GM12878 (cell line): Measurements from ENCODE around the gene POMT1. TPM values are rescaled to one million over a fixed set of nuclear protein-coding genes. Genes with fewer than 3 reads are reported as not detected.

ENCODE experiments used
- ATAC-seq: fragments of 200-7000 bp; cut with Tn5 transposase; 3 replicates; pipeline ENCODE4 v1.9.1; 2020; ENCODE audit warnings: mild to moderate bottlenecking, moderate library complexity
- BruUV-seq: library from RNA; stranded (reverse); fragments of 400-500 nt; replicated peaks from 2 replicates; lab custom pipeline; 2021; lab: Mats Ljungman, UMichigan
- CTCF ChIA-PET: fragments of 300-600 bp; sonication (Branson Sonifier 250); formaldehyde crosslinking; extraction: SDS; loops from one replicate; lab custom pipeline; 2021; ENCODE audit warnings: inconsistent platforms; lab: Yijun Ruan, JAX
- POLR2A ChIA-PET: fragments of 350-600 bp; formaldehyde crosslinking; extraction: SDS; loops from one replicate; lab custom pipeline; 2021; ENCODE audit warnings: inconsistent platforms; lab: Charles Lee
- RAD21 ChIA-PET: fragments of 300-600 bp; sonication (Branson Sonifier 250); formaldehyde crosslinking; loops from one replicate; lab custom pipeline; 2023; ENCODE audit warnings: antibody characterized with exemption; ENCODE audit not compliant: unreplicated experiment; lab: Charles Lee
- SMC1A ChIA-PET: fragments of 300-600 bp; sonication (Branson Sonifier 250); formaldehyde crosslinking; loops from one replicate; lab custom pipeline; 2023; ENCODE audit not compliant: unreplicated experiment, uncharacterized antibody; lab: Charles Lee
- DNase-seq: peaks from one replicate; pipeline ENCODE4 v3.0.0-alpha.2; 2011; ENCODE audit warnings: low read depth, low spot score
- FAIRE-seq: peaks from 3 replicates; lab custom pipeline; 2011; peaks lifted over from hg19 to GRCh38; lab: Jason Lieb, UNC
- H2AFZ ChIP-seq: 2 replicates; pipeline ENCODE4 v1.6.0; 2011; ENCODE audit warnings: low read depth, low read length, control low read depth; ENCODE audit not compliant: control insufficient read depth
- H3K27ac ChIP-seq: 2 replicates; pipeline ENCODE4 v1.5.1; 2011; ENCODE audit warnings: control low read depth; ENCODE audit not compliant: control insufficient read depth, insufficient read depth
- H3K27me3 ChIP-seq, 2 experiments: replicated peaks in 1 of 2; 2 replicates each; pipeline versions ENCODE4 v1.6.0 to v1.6.1; 2011; ENCODE audit warnings: low read length in 1 of 2; ENCODE audit not compliant: control insufficient read depth in 2 of 2, insufficient read depth in 2 of 2
- H3K36me3 ChIP-seq, 2 experiments: 2 replicates each; pipeline ENCODE4 v1.5.1; 2011; ENCODE audit warnings: low read length in 1 of 2; ENCODE audit not compliant: control insufficient read depth in 2 of 2, insufficient read depth in 2 of 2
- H3K4me1 ChIP-seq: 2 replicates; pipeline ENCODE4 v1.6.1; 2011; ENCODE audit warnings: mild to moderate bottlenecking, low read length, moderate library complexity, mixed read lengths; ENCODE audit not compliant: control insufficient read depth, insufficient read depth
- H3K4me2 ChIP-seq: 2 replicates; pipeline ENCODE4 v1.6.0; 2011; ENCODE audit warnings: control low read depth; ENCODE audit not compliant: control insufficient read depth, insufficient read depth
- H3K4me3 ChIP-seq: fragments of 200-600 bp; sonication (generic); 2 replicates; pipeline ENCODE4 v1.5.1; 2016
- H3K79me2 ChIP-seq: 2 replicates; pipeline ENCODE4 v1.6.0; 2011; ENCODE audit warnings: low read length; ENCODE audit not compliant: control insufficient read depth, insufficient read depth
- H3K9ac ChIP-seq: 2 replicates; pipeline ENCODE4 v1.8.0; 2011; ENCODE audit warnings: low read length, control low read depth, mixed read lengths; ENCODE audit not compliant: control insufficient read depth, insufficient read depth
- H3K9me3 ChIP-seq: replicated peaks from 3 replicates; pipeline ENCODE4 v1.5.1; 2011; ENCODE audit warnings: mild to moderate bottlenecking, low read length; ENCODE audit not compliant: control insufficient read depth, insufficient read depth
- H4K20me1 ChIP-seq: 2 replicates; pipeline ENCODE4 v1.6.0; 2011; ENCODE audit not compliant: control insufficient read depth, insufficient read depth
- BACH1 ChIP-seq: fragments of 450-650 bp; IDR thresholded peaks from 2 replicates; pipeline ENCODE4 v1.6.1; 2017; ENCODE audit warnings: mild to moderate bottlenecking, borderline replicate concordance
- CBFB ChIP-seq: IDR thresholded peaks from 2 replicates; pipeline ENCODE4 v1.6.1; 2016; ENCODE audit warnings: antibody characterized with exemption, low read depth
- CBX5 ChIP-seq: sonication (generic); IDR thresholded peaks from 2 replicates; pipeline ENCODE4 v1.6.1; 2016; ENCODE audit warnings: low read depth, moderate library complexity, mild to moderate bottlenecking, inconsistent platforms
- FOXK2 ChIP-seq: fragments of 450-650 bp; IDR thresholded peaks from 2 replicates; pipeline ENCODE4 v1.6.1; 2017; ENCODE audit warnings: mild to moderate bottlenecking, moderate library complexity
- HCFC1 ChIP-seq: fragments of 150-350 bp; IDR thresholded peaks from 2 replicates; pipeline ENCODE4 v1.6.1; 2014; ENCODE audit warnings: low read length
- MXI1 ChIP-seq: fragments of 150-350 bp; IDR thresholded peaks from 2 replicates; pipeline ENCODE4 v1.6.1; 2011; ENCODE audit warnings: low read depth, mild to moderate bottlenecking, inconsistent platforms, low read length, improper control_type of control experiment
- RAD21 ChIP-seq: IDR thresholded peaks from 2 replicates; pipeline ENCODE4 v1.6.1; 2011; ENCODE audit warnings: mild to moderate bottlenecking, low read depth, low read length, moderate library complexity; ENCODE audit not compliant: insufficient read depth
- RAD51 ChIP-seq: fragments of 450-650 bp; IDR thresholded peaks from 2 replicates; pipeline ENCODE4 v1.6.1; 2016; ENCODE audit warnings: moderate library complexity, mild to moderate bottlenecking, inconsistent platforms
- RCOR1 ChIP-seq: conservative IDR thresholded peaks from 2 replicates; pipeline ENCODE4 v1.6.1; 2012; ENCODE audit warnings: low read depth, low read length, improper control_type of control experiment
- SMARCA5 ChIP-seq: fragments of 450-650 bp; IDR thresholded peaks from 2 replicates; pipeline ENCODE4 v1.6.1; 2017; ENCODE audit warnings: mild to moderate bottlenecking
- SPI1 ChIP-seq: IDR thresholded peaks from 2 replicates; pipeline ENCODE4 v1.6.1; 2011; ENCODE audit warnings: low read depth, mild to moderate bottlenecking, low read length, moderate library complexity, borderline replicate concordance; ENCODE audit not compliant: insufficient read depth
- ZNF217 ChIP-seq: fragments of 450-650 bp; IDR thresholded peaks from 2 replicates; pipeline ENCODE4 v1.6.1; 2017; ENCODE audit warnings: antibody characterized with exemption, mild to moderate bottlenecking
- WGBS: methylation state at CpG from one replicate; pipeline ENCODE4 v1.1.6; 2016; ENCODE audit warnings: low lambda C conversion rate; ENCODE audit not compliant: insufficient replicate concordance, insufficient coverage; ENCODE audit errors: missing lambda C conversion rate; 5-methylcytosine and 5-hydroxymethylcytosine counted together
- in situ Hi-C: fragments of 300-500 bp; cut with MboI; formaldehyde crosslinking; loops from 9 replicates; pipeline ENCODE4 v1.14.3; 2018; ENCODE audit warnings: mixed read lengths
- intact Hi-C: fragments of 100-400 bp; cut with micrococcal nuclease; formaldehyde crosslinking; loops from one replicate; pipeline ENCODE4 v1.14.2; 2022; ENCODE audit not compliant: unreplicated experiment
- polyA plus RNA-seq, 11 experiments: library from polyadenylated mRNA; depleted of rRNA in 4 of 11; unstranded in 6 of 11; stranded (reverse) in 5 of 11; fragments of >200 nt; fragmentation: Nextera tagmentation in 4 of 11; fragmentation: Illumina TruSeq in 1 of 11; extraction: Ambion mirVana in 4 of 11; extraction: Trizol in 1 of 11; gene quantifications; 1 replicate in 1 of 11; 2 replicates in 10 of 11; pipeline versions ENCODE4 v1.2.1 to v1.2.3, GENCODE V29; 2011 to 2016; ENCODE audit warnings: inconsistent platforms in 2 of 11, missing spikeins in 2 of 11, low read depth in 1 of 11
- total RNA-seq, 4 experiments: library from RNA; depleted of rRNA in 3 of 4; stranded (reverse); fragments of >200 nt in 3 of 4; fragmentation: Illumina TruSeq in 1 of 4; extraction: Trizol in 1 of 4; gene quantifications; 2 replicates each; pipeline versions ENCODE4 v1.2.1 to v1.2.3, GENCODE V29; 2013 to 2021
- TF ChIP-seq, protein P1 (sequence below): fragments of 450-650 bp; formaldehyde crosslinking; IDR thresholded peaks from 2 replicates; pipeline ENCODE4 v1.5.0; 2022; ENCODE audit warnings: mild to moderate bottlenecking, missing genetic modification characterization
- TF ChIP-seq, protein P2 (sequence below): fragments of 450-650 bp; IDR thresholded peaks from 2 replicates; pipeline ENCODE4 v1.6.1; 2016; ENCODE audit warnings: mild to moderate bottlenecking
- TF ChIP-seq, protein P3 (sequence below): fragments of 450-650 bp; conservative IDR thresholded peaks from 2 replicates; pipeline ENCODE4 v1.6.1; 2017; ENCODE audit warnings: mild to moderate bottlenecking, moderate library complexity

The POMT1 gene
- total and polyA plus RNA-seq, 10 of the 15 experiments (the other 5 are each of a cell fraction or from before 2014, with no cell fraction given), result 1.2 to 19.2 (median 12.6) TPM

DNA sequence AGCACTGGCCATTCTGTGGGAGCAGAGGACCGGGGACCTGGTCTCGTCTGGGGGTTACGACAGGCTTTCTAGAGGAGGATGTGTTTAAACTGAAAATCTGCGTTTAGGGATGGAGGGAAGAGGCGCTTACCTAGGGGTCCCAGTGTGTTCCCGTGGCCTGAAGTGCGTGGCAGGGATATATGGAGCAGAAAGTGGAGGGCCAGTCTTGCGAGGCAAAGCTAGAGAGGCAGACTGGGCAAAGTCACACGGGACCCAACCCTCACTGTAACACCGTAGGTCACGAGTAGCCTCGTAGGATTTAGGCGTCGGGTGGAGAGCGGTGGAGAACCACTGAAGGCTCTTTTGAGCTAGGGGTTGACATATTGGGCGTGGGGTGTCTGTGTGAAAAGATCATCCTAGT, 32.8 kb upstream of the POMT1 start (continued):
- TF ChIP-seq, protein P1, sequence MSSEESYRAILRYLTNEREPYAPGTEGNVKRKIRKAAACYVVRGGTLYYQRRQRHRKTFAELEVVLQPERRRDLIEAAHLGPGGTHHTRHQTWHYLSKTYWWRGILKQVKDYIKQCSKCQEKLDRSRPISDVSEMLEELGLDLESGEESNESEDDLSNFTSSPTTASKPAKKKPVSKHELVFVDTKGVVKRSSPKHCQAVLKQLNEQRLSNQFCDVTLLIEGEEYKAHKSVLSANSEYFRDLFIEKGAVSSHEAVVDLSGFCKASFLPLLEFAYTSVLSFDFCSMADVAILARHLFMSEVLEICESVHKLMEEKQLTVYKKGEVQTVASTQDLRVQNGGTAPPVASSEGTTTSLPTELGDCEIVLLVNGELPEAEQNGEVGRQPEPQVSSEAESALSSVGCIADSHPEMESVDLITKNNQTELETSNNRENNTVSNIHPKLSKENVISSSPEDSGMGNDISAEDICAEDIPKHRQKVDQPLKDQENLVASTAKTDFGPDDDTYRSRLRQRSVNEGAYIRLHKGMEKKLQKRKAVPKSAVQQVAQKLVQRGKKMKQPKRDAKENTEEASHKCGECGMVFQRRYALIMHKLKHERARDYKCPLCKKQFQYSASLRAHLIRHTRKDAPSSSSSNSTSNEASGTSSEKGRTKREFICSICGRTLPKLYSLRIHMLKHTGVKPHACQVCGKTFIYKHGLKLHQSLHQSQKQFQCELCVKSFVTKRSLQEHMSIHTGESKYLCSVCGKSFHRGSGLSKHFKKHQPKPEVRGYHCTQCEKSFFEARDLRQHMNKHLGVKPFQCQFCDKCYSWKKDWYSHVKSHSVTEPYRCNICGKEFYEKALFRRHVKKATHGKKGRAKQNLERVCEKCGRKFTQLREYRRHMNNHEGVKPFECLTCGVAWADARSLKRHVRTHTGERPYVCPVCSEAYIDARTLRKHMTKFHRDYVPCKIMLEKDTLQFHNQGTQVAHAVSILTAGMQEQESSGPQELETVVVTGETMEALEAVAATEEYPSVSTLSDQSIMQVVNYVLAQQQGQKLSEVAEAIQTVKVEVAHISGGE (CRISPR knock-in tag), result no peak
- TF ChIP-seq RCOR1, result no peak
- no peak for TF ChIP-seq SPI1
- TF ChIP-seq HCFC1, result no peak
- no peak for TF ChIP-seq RAD21
- TF ChIP-seq BACH1, result no peak
- TF ChIP-seq, protein P2, sequence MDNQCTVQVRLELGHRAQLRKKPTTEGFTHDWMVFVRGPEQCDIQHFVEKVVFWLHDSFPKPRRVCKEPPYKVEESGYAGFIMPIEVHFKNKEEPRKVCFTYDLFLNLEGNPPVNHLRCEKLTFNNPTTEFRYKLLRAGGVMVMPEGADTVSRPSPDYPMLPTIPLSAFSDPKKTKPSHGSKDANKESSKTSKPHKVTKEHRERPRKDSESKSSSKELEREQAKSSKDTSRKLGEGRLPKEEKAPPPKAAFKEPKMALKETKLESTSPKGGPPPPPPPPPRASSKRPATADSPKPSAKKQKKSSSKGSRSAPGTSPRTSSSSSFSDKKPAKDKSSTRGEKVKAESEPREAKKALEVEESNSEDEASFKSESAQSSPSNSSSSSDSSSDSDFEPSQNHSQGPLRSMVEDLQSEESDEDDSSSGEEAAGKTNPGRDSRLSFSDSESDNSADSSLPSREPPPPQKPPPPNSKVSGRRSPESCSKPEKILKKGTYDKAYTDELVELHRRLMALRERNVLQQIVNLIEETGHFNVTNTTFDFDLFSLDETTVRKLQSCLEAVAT, result no peak

DNA sequence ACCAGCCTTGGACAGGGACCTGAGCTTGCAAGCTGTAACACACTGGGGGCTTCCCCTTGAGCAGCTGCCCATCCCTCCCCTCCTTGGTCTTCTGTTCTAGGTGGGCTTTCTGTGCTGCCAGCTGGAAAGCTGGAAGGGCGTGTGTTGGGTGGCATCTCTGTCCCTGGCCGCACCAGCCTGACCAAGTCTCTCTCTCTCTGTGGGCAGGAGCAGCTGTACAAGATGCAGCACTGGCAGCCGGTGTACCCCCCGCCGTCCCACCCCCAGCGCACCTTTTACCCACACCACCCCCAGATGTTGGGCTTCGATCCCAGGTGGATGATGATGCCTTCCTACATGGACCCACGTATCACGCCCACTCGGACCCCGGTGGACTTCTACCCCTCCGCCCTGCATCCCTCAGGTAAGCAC, 32.1 kb upstream of the POMT1 start:
- H4K20me1 ChIP-seq, result no peaks in the 10 kb centered on the region
- ATAC-seq, result no peak
- TF ChIP-seq RAD51 (no peak), MXI1 (no peak), CBFB (no peak), ZNF217 (no peak), SMARCA5 (no peak), CBX5 (no peak), FOXK2 (no peak)
- TF ChIP-seq, protein P3, sequence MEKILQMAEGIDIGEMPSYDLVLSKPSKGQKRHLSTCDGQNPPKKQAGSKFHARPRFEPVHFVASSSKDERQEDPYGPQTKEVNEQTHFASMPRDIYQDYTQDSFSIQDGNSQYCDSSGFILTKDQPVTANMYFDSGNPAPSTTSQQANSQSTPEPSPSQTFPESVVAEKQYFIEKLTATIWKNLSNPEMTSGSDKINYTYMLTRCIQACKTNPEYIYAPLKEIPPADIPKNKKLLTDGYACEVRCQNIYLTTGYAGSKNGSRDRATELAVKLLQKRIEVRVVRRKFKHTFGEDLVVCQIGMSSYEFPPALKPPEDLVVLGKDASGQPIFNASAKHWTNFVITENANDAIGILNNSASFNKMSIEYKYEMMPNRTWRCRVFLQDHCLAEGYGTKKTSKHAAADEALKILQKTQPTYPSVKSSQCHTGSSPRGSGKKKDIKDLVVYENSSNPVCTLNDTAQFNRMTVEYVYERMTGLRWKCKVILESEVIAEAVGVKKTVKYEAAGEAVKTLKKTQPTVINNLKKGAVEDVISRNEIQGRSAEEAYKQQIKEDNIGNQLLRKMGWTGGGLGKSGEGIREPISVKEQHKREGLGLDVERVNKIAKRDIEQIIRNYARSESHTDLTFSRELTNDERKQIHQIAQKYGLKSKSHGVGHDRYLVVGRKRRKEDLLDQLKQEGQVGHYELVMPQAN, result no peak

More for the DNA sequence above, 32.1 kb upstream of the POMT1 start:
- 99% methylated on average over 12 of the region's 12 CpGs for WGBS
- no TSS peak for BruUV-seq
- Histone ChIP-seq H3K27me3 (no peaks in the 10 kb centered on the region), H3K4me3 (no peak overlapping the region), H2AFZ (no peak overlapping the region), H3K9me3 (no peaks in the 10 kb centered on the region), H3K4me1 (no peaks in the 10 kb centered on the region), H3K36me3 (peaks cover 36 to 48% of the 10 kb centered on the region in 2 experiments; a peak in 3 of 4 replicates), H3K79me2 (no peaks in the 10 kb centered on the region; the same call in none of the 2 replicates), H3K27ac (no peak overlapping the region), H3K4me2 (no peak overlapping the region), H3K9ac (no peak overlapping the region)
- ChIA-PET RAD21 (no interaction called here), POLR2A (no interaction called here), SMC1A (interaction anchor here (0.5 kb wide), 1 partner anchor 54 kb away, joined by 3 read pairs; no protein-coding TSS in a partner anchor), CTCF (interaction anchor here (0.6 kb wide), 1 partner anchor 119 kb away, joined by 3 read pairs; no protein-coding TSS in a partner anchor)
- in situ Hi-C loops (no loop called here), intact Hi-C loops (no loop called here)
- FAIRE-seq (no peak), DNase-seq (no peak)
